DMS53 (cell line): ENCODE measurements around the gene TCIRG1.
A peak's percentile ranks its signal among the peaks of the same experiment; 100 is the strongest.

Source experiments
- DNase-seq: peaks from one replicate; lab custom pipeline; 2025; lab: John Stamatoyannopoulos, UW

Gene TCIRG1

GRCh38 chr11:68016904-68017817 is 21.7 kb upstream of the TCIRG1 start:
- DNase-seq: no peak

- no peak for DNase-seq
Observed at GRCh38 chr11:68017980-68018729, 20.7 kb upstream of the TCIRG1 start.

GRCh38 chr11:68018730-68019190 is 20.1 kb upstream of the TCIRG1 start:
- no peak for DNase-seq

- DNase-seq: no peak
Observed at GRCh38 chr11:68019486-68019885, 19.3 kb upstream of the TCIRG1 start.

- DNase-seq: peak; percentile 49
Observed at GRCh38 chr11:68020575-68020974, 18.2 kb upstream of the TCIRG1 start.

- DNase-seq: peak; percentile 86
Observed at GRCh38 chr11:68021167-68021787, 17.5 kb upstream of the TCIRG1 start.

GRCh38 chr11:68022531-68022930 is 16.3 kb upstream of the TCIRG1 start:
- no peak for DNase-seq

- DNase-seq: no peak
Observed at GRCh38 chr11:68024508-68024907, 14.3 kb upstream of the TCIRG1 start.

GRCh38 chr11:68025047-68025446 is 13.8 kb upstream of the TCIRG1 start:
- DNase-seq: peak; percentile 41

GRCh38 chr11:68026391-68027105 is 12.3 kb upstream of the TCIRG1 start:
- DNase-seq: peak; percentile 88

GRCh38 chr11:68027667-68028066 is 11.2 kb upstream of the TCIRG1 start:
- DNase-seq: no peak

- no peak for DNase-seq
Observed at GRCh38 chr11:68028802-68029545, 9.9 kb upstream of the TCIRG1 start.

GRCh38 chr11:68030318-68031143 is 8.3 kb upstream of the TCIRG1 start, which contains the start of gene NDUFS8:
Gene NDUFS8, plus strand, starts transcription at chr11:68030681. Its CDS starts 1,471 bp downstream, at chr11:68032152.
- peak; percentile 100 for DNase-seq

- DNase-seq: peak; percentile 50
Observed at GRCh38 chr11:68031144-68031464, 7.7 kb upstream of the TCIRG1 start.

GRCh38 chr11:68032003-68032402 is 6.8 kb upstream of the TCIRG1 start:
- DNase-seq: no peak

GRCh38 chr11:68032997-68033707 is 5.7 kb upstream of the TCIRG1 start:
- no peak for DNase-seq

GRCh38 chr11:68033708-68034045 is 5.1 kb upstream of the TCIRG1 start:
- DNase-seq: no peak

- DNase-seq: no peak
Observed at GRCh38 chr11:68035266-68035876, 3.5 kb upstream of the TCIRG1 start.

- no peak for DNase-seq
Observed at GRCh38 chr11:68036141-68036716, 2.6 kb upstream of the TCIRG1 start.
